DLD1 (cell line): ENCODE data around the gene TBC1D9B.

Source experiments
- in situ Hi-C: cut with HindIII; loops from 2 replicates; pipeline ENCODE4 v1.10.0; 2017; ENCODE audit warnings: low sequenced_read_pairs

TBC1D9B gene

GRCh38 chr5:179822059-179822432, 85.7 kb downstream of the TBC1D9B start:
- in situ Hi-C loops, result no loop called here

- in situ Hi-C loops, result no loop called here
Observed at GRCh38 chr5:179821298-179822058, 86.2 kb downstream of the TBC1D9B start.

- in situ Hi-C loops, result no loop called here
Observed at GRCh38 chr5:179820483-179821297, 87.0 kb downstream of the TBC1D9B start, which contains the start of gene SQSTM1. Gene SQSTM1 (plus strand): TSS chr5:179820905. CDS start chr5:179820937, 32 bp downstream.

GRCh38 chr5:179820127-179820482, 87.6 kb downstream of the TBC1D9B start:
- in situ Hi-C loops, result no loop called here

GRCh38 chr5:179819296-179820126, 88.2 kb downstream of the TBC1D9B start:
- in situ Hi-C loops, result no loop called here

- in situ Hi-C loops, result no loop called here
Observed at GRCh38 chr5:179818746-179819295, 88.9 kb downstream of the TBC1D9B start.

- in situ Hi-C loops, result no loop called here
Observed at GRCh38 chr5:179817890-179818745, 89.6 kb downstream of the TBC1D9B start.

- in situ Hi-C loops, result no loop called here
Observed at GRCh38 chr5:179817470-179817840, 90.2 kb downstream of the TBC1D9B start.

- in situ Hi-C loops, result no loop called here
Observed at GRCh38 chr5:179816796-179817469, 90.8 kb downstream of the TBC1D9B start.

- in situ Hi-C loops, result no loop called here
Observed at GRCh38 chr5:179816401-179816795, 91.3 kb downstream of the TBC1D9B start.

GRCh38 chr5:179815491-179816249, 92.0 kb downstream of the TBC1D9B start:
- in situ Hi-C loops, result no loop called here

GRCh38 chr5:179814090-179814489, 93.6 kb downstream of the TBC1D9B start:
- in situ Hi-C loops, result no loop called here

- in situ Hi-C loops, result no loop called here
Observed at GRCh38 chr5:179812997-179813607, 94.6 kb downstream of the TBC1D9B start.

GRCh38 chr5:179812135-179812825, 95.4 kb downstream of the TBC1D9B start:
- in situ Hi-C loops, result no loop called here
